GM18508 (cell line): Measurements from ENCODE around the gene PPBP.

Source experiments
- ATAC-seq: cut with Tn5 transposase; IDR thresholded peaks from one replicate; pipeline ENCODE4 v1.9.1; 2021; ENCODE audit warnings: moderate number of reproducible peaks; ENCODE audit not compliant: insufficient read depth, unreplicated experiment

Gene PPBP, protein sequence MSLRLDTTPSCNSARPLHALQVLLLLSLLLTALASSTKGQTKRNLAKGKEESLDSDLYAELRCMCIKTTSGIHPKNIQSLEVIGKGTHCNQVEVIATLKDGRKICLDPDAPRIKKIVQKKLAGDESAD

DNA sequence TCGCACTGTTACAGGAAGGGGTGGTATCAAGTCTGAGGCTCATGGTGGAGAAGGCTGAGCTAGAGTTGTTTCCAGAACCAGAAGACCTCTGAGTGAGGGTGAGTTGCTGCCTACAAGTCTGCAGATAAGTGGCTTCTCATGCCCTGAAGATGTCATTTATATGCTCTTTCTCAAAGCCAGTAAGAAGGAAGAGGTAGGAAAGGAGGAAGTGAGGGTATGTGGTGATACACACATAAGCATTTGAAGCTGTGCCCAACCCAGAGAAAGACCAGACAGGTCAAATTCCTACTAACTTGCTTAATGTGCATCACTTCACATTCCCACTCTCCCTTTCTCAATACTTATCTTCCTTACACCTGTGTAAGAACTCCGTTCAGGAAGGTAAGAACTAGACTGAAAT is at the start of gene PPBP:
PPBP (minus strand) TSS at position 130 of the 400 bp plus-strand sequence; CDS start at position 43, 87 bp downstream.
- ATAC-seq = no peak

DNA sequence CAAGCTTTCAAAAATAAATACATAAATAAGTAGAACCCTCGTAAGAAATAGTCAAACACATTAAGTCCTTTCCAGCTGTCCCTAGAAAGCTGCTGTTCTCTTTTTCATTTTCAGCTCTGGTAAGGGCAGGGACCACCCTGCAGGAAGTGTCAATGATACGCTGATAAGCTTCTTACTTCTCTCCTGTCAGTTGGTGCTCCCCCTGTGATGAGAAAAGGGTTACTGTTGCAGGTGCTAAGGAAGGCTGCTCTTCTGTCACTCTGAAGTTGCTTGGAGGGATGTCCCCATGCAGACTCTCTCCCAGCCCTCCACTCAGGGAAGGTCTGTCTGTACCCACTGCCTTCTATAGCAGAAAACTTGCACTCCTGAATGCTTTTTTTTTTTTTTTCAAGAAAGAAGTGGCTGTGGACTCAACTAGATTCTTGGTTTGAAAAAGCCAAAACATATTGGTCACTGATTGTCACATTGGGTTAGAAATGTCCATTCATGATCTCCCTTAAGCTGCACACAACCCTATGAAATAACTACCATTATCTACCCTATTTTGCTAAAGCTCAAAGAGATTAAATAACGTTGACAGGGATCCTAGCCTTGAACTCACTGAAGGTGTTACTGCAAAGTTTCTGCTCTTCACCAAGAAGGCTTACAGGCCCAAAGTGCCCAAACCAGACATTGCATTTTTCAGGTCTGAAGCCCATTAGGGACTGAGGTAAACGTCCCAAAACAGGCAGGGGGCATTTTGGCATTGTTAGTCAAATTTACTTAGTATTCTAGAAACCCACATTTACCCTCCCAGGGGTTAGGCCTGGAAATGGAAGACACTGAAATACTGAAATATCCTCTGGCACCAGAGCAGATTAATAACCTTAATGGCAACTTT is 49.3 kb upstream of the PPBP start:
- ATAC-seq = no peak

DNA sequence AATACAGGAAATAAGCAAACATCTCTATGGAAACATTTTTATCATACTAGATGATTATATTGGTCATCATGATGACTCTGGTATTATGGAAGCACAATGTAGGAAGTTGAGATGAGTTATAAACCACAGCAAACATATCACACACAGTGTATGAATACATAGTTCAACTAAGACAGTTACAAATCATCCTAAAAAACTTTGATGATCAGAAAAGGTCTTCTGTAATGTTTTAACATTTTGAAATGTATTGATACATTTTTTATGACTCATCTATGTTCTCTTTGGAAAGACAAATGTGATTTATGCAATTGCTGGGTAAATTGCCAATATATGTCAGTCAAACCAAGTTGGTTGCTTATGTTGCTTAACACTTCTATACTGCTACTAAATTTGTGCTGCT is 45.7 kb upstream of the PPBP start:
- no peak for ATAC-seq

DNA sequence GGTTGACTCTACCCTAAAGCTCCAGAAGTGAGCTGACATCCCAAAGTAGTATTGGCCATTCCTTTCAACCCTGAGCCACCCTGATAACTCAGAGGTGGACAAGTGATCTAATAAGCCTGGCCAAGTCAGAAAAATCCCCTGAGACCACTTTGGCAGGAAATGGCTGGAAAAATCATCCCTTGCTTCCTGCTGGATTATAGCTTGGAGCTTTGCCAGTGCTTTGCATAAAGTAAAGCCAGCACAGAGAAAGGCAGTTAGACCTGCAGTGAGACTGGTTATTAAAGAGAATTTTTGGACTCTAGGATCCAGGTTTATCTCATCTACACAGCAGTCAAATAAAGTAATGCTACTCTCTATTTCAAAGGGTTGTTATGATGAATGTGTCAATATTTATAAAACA is 44.1 kb upstream of the PPBP start:
- ATAC-seq = no peak

DNA sequence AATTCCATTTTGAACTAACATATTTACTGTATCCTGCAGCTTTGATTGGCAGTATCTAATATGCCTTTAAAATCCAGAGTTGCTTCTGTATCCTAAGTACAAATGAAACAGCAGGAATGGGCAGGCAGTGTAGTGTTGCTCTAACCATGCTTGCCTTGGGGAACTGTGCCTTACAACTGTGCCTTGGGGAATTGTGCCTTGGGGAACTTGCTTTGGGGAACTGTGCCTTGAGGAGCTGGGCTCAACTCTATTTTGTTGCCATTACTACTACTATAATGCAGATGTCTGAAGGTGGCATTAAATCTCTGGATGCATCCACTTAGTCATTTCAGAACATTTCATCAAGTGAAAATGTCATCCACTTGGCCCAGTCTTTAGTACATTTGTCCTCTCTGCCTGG is 43.6 kb upstream of the PPBP start:
- ATAC-seq = no peak

DNA sequence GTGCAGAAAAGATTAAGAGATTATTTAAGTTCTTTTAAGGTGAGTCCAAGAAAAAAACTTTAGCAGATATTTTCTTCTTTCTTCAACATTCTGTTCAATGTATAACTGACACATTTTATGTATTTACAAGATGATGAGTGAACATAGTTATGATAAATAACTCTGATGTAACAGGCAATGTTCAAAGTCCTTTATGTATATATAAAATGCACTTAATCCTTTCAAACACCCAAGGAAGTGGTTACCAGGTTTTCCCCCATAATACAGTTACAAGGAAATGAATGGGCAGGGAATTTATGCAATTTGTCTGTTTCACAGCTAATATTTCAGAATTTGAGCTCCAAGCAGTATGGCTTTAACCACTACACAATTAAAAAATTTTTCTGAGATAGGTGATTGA is 42.3 kb upstream of the PPBP start:
- ATAC-seq = no peak

DNA sequence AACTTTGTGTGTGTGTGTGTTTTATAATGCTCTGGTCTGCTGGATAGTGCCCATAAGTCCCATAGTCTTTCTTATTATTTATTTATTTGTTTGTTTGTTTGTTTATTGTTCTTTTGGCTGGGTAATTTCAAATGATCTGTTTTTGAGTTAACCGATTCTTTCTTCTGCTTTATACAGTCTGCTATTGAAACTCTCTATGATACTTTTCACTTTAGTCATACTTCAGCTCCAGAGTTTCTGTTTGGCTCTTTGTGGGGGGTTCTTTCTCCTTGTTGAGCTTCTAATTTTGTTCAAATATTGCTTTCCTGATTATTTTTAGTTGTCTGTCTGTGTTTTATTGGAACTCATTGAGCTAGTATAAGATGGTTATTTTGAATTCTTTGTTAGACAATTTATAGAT is 40.5 kb upstream of the PPBP start:
- no peak for ATAC-seq

DNA sequence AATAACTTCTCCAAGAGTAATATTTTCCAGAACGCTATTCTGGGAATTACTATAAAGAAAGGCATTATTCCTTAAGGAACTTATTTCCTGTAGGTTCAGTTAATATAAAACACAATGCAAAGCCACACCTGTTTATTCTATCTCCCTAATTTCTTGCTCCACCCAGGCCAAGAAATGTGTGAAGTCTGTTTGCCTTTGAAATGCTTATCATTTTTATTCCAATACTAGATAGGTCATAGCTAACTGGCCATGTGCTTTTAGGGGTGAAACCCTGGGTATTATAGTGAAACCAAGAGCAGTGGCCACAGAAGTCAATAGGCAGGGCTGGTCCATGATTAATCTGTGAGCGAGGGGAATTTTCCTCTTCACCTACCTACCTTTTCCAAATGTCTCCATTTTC is 35.7 kb upstream of the PPBP start:
- ATAC-seq = no peak

DNA sequence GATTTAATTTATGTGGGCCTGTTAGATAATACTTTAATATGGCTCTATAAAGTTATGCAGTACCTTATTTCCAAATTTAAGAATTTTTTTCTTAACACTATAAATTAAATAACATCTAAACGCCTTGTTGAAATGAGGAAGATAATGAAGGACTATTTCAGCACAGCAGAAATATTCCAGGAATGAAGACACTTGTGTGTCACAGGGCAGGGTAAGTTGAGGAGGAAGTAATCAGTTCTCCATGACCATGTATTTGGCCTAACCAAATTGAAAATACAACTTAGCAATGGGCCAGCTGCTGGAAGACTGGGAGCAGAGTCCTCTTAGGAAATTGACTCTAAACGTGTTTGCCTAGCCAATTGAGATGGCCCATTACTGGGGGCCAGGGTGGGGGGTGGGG is 33.6 kb upstream of the PPBP start:
- ATAC-seq = no peak

DNA sequence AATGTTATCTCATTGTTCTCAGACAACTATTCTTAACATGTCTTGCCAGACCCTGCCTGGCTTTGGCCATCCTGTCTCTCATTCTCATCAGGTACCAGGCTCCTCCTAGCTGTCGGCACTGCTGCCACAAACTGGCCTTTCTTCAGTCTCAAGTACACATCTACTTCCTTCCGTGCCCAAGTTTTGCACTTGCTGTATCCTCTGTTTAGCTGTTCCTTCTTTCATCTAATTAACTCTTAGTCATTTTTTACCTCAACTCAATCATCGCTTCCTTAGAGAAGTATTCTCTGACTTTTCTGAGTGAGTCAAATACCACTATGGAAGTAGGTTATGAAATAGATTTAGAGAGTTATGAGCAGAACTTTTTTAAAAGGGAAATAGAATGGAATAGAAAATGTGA is 30.8 kb upstream of the PPBP start:
- no peak for ATAC-seq

DNA sequence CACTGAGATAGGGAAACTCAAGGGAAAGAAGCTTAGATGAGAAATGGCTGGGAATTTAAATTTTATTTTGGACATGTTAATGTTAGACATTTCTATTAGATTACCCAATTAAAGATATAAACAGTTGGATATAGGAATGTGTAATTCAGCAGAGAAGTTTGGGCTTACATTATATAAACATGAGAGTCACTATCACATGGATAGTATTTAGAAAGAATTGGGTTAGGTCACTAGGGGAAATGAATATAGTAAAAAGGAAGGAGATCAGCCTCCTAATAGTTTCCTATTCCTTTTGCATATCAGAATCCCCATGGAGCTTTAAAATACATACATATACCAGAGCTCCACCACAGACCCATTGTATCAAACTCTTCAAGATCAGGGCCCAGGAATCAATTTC is 30.1 kb upstream of the PPBP start:
- no peak for ATAC-seq

DNA sequence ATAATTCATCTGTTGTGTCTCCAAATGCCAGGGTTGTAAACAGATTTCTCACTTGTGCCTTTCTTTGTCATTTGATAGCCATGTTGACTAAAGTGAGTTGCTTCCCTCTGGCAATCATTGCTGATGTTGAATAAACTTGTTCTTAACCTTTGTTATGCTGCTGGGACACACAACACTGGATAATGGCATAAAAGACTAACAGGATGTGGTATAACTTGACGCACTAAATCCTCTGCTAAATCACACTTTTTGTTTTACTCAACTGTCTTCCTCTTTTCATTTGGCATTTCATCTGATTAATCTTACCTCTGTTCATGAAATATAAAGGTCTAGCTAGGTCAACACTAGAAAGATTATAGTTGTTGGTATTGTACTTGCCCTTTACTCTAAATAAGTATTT is 28.1 kb upstream of the PPBP start:
- no peak for ATAC-seq

DNA sequence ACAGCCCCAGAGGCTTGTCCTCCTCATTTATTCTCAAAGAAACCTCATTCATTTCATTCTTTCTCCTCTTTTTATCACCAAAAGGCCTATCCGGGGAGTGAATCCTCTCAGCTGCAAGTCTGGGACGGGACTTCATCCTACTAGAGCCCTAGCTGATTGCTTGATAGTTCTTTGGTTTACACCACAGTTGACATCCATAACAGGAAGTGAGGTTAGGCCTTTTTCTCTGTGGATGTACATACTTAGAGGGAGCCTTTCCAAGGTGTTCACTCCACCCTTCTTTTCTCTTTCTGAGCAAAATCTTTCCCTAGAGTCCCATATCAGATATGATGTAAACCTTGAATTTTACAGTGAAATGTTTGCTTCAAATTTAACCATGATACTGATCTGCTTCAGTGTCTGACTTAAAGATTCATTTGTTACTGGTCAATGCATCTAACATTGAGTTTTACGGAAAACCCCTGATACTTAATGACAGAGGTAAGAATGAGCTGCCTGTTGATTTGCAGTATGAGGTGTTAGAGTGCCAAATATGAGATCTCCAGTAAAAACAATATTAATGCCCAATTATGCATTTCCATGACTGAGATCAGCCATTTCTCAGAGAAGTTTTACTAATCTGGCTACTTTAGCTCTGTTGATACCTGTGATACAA is 27.3 kb upstream of the PPBP start:
- no peak for ATAC-seq

DNA sequence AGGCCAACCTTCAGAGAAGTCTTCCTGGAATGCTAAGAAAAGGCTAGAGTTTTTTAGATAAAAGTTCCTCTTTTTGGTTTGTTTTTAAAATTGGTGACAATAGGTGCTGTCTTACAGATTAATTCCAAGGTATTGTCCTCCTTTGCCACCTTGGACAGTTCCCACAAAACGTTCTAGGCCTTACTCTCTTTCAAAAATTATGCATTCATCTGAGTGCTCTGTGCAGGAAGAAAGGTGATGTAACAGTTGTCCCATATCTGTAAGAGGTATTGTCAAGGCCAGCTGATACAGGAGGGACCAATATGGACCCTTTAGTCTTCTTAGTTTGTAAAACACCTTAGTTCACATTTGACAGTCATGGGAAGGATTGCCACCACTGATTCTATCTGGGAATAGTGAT is 26.3 kb upstream of the PPBP start:
- ATAC-seq = no peak

DNA sequence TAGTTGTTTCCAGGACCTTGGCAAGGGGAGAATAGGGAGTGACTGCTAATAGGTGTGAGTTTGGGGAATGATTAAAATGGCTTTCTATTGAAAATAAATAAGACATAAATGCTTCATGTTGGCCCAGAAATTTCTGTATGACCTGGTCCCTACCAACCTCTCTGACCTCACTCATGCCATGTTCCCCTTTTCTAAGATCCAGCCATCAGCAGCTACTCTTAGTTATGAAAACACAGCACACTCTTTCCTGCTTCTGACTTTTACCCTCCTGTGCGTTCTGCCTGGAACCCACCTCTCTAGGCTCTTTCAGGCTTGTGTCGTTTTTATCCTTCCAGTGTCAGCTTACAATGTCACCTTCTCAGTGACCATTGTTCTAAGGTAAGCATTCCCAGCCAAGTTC is 25.3 kb upstream of the PPBP start:
- no peak for ATAC-seq

DNA sequence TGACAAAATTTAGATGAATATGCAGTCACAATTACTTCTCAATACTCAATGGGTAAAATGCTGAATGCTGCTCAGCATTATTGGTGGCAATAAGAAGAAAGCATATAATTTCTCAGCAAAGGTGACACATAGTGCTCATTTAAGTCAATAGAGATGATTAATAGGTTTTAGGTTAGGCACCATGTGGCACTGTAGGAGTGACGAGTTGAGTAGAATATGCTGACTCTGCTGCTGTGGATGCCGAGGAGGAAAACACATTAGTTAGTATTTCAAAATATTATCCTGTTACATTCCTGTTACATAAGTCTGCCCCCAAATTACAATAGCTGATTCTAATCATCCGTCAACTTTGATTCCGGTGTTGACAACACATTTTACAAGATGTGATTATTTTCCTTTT is 24.1 kb upstream of the PPBP start:
- no peak for ATAC-seq

DNA sequence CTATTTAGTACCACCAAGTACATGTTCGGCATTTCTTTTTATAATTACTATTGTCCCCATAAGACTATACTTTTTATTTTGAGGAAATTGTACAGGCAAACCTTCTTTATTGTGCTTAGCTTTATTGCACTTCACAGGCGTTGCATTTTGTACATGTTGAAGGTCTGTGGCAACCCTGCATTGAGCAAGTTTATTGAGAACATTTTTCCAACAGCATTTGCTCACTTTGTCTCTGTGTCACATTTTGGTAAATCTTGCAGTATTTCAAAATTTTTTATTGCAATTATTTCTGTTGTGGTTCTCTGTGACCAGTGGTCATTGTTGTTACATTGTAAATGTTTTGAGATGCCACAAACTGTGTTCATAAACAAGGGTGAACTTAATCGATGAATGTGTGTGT is 21.3 kb upstream of the PPBP start:
- ATAC-seq = no peak

DNA sequence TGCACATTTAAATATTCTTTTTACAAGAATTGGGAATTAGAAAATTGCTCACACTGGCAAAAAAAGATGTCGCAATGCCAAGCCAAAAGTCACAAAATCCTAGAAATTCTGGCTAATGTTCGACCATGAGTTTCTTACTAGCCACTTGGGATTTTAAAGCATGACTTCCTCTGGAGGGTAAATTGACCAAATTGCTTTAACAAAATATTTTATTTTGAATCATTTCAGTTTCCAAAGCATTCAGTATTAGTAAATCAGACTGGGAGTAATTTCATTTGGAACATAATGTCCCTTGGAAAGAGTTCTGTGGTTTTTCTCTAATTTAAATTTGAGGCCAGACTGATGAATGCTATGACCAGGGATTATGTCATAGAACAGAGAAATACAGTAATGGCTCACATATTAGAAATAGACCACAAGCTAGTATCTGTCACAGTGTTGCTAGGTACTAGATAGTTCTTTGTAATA is 18.1 kb upstream of the PPBP start:
- ATAC-seq = no peak

DNA sequence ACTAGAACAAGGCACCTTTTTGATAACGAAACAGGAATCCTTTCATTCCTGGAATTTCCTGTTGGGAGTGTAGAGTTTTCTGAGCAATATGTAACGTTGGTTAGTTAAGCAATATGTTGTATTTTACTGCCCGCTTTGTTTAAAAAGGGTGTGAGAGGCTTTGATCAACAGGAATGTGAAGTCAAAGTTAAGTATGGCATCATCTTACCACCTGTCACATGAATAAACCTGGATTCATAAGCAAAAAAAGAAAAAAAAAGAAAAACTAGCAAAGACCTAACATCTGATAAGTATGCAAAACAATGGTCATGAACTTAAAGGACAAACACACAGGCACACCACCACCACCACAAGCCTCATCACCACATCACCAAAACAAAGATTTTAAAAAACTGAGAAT is 17.5 kb upstream of the PPBP start:
- no peak for ATAC-seq

DNA sequence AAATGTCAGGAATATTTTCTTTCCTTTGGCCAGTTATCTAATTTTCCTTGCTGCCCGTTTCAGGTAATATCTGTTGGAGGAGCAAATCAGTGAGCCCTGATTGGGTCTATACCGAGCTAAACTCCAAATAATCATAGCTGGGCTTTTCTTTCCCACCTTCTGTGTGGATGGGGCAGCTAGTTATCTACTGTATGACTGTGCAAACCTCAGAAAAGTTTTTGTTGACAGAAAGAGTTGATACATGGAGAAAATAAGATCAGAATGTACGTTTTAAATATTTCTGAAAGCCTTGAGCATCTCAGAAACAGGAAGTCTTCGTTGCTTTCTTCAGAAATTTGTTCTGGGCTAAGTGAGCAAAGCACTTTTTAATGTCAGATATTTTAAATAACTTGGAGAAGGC is 16.7 kb upstream of the PPBP start:
- no peak for ATAC-seq

DNA sequence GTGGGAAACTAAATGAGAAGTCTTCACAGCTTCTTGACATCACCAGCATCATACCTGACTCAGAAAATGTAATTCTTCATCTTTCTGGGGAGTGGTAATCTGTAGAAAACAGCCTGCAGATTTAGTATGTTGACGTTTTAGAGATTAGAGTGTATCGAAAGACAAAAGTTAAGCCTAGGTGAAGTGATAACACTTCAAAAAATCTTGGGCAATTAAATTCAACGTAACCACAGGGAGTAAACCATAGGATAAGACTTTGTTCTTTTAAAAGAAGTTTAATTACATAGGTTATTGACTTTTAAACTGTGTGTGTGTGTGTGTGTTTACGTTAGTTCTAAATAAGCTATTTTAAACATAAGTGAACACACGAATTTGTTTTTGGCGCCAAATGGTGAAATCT is 12.3 kb upstream of the PPBP start:
- ATAC-seq = no peak
